ENCODE data around the gene AK6.
A peak's percentile ranks its signal among the peaks of the same experiment; 100 is the strongest.

Gene AK6

GRCh38 chr5:69369340-69370121, at the start of gene AK6, which contains the start of the genes RAD17 and TAF9:
TSS of gene AK6 (minus strand) at chr5:69369520. CDS start at chr5:69369490, 30 bp downstream.
TSS of gene RAD17 (plus strand) at chr5:69369818. CDS start at chr5:69372209, 2,391 bp downstream.
TSS of gene TAF9 (minus strand) at chr5:69369520. CDS start at chr5:69365737, 3,783 bp downstream.
- H3K27ac ChIP-seq = peak within 1 kb of the TSS; percentile 91
- TF ChIP-seq, protein P1, sequence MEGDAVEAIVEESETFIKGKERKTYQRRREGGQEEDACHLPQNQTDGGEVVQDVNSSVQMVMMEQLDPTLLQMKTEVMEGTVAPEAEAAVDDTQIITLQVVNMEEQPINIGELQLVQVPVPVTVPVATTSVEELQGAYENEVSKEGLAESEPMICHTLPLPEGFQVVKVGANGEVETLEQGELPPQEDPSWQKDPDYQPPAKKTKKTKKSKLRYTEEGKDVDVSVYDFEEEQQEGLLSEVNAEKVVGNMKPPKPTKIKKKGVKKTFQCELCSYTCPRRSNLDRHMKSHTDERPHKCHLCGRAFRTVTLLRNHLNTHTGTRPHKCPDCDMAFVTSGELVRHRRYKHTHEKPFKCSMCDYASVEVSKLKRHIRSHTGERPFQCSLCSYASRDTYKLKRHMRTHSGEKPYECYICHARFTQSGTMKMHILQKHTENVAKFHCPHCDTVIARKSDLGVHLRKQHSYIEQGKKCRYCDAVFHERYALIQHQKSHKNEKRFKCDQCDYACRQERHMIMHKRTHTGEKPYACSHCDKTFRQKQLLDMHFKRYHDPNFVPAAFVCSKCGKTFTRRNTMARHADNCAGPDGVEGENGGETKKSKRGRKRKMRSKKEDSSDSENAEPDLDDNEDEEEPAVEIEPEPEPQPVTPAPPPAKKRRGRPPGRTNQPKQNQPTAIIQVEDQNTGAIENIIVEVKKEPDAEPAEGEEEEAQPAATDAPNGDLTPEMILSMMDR (IDR thresholded peaks at IDR 0.05) = no peak
- TF ChIP-seq ZFX (IDR thresholded peaks at IDR 0.05; ENCODE audit: borderline replicate concordance) = no peak

GRCh38 chr5:69418554-69418953, 49.2 kb upstream of the AK6 start:
- H3K27ac ChIP-seq = no peak overlapping the region
- no peak for TF ChIP-seq ZFX (IDR thresholded peaks at IDR 0.05; ENCODE audit: borderline replicate concordance)
- TF ChIP-seq, protein P1 (IDR thresholded peaks at IDR 0.05) = no peak

DNA sequence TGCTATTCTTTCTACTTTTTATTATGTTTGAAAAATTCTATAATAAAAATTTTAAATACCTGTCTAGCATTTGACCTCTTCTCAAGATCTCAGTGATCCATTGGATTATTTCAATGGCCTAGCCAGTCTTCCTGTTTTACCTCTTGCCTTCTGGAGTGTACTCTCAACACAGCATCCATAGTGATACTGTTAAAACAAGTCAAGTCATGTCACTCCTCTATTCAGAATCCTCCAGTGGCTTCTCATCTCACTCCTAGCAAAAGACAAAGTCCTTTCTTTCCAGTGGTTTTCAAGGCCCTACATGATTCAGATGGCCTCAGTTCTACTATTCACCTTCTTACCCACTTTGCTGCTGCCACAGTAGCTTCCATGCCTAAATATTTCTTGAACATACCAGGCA, 47.4 kb upstream of the AK6 start:
- peak overlapping the region; percentile 98; the same call in 1 of the 2 replicates for H3K27ac ChIP-seq
- TF ChIP-seq, protein P1 (IDR thresholded peaks at IDR 0.05) = no peak
- no peak for TF ChIP-seq ZFX (IDR thresholded peaks at IDR 0.05; ENCODE audit: borderline replicate concordance)

DNA sequence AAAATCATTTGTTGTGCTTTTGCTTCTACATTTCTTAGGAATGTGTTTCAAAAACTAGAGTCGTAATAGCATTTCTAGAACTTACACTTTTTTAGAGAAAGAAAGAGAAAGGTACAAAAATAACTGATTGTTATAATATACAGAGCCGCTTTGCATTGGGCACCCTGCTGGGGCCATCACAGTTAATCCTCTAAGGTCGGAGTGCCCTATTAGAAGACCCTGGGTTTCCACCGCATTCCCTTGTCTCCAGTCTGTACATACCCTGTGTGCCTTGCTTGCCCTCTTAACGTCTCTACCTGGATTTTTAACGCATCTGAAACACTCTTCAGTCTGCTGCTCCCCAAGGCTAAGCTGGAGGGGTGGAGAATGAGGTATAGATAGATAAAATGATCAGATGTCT, 46.9 kb upstream of the AK6 start:
- H3K27ac ChIP-seq = peak overlapping the region; percentile 98
- TF ChIP-seq, protein P1 (IDR thresholded peaks at IDR 0.05) = no peak
- no peak for TF ChIP-seq ZFX (IDR thresholded peaks at IDR 0.05; ENCODE audit: borderline replicate concordance)

- TF ChIP-seq, protein P1 (IDR thresholded peaks at IDR 0.05) = no peak
- no peak for TF ChIP-seq ZFX (IDR thresholded peaks at IDR 0.05; ENCODE audit: borderline replicate concordance)
- peak overlapping the region; percentile 98 for H3K27ac ChIP-seq
Observed at GRCh38 chr5:69415584-69415958, 46.3 kb upstream of the AK6 start.

- peak within 1 kb of the TSS; percentile 98 for H3K27ac ChIP-seq
- no peak for TF ChIP-seq ZFX (IDR thresholded peaks at IDR 0.05; ENCODE audit: borderline replicate concordance)
- TF ChIP-seq, protein P1 (IDR thresholded peaks at IDR 0.05) = peak; percentile 77
Observed at GRCh38 chr5:69414885-69415583, 45.7 kb upstream of the AK6 start, which contains the start of gene MARVELD2. TSS of gene MARVELD2 (plus strand) at chr5:69415116. CDS start at chr5:69419386, 4,270 bp downstream.
